Measurements from ENCODE around the gene NUP62.
A peak's percentile ranks its signal among the peaks of the same experiment; 100 is the strongest.
"Not testable (repeated sequence)": the region's sequence is repeated elsewhere in the genome, so short reads cannot be mapped to it uniquely, and the experiment has no call there.

Gene NUP62

DNA sequence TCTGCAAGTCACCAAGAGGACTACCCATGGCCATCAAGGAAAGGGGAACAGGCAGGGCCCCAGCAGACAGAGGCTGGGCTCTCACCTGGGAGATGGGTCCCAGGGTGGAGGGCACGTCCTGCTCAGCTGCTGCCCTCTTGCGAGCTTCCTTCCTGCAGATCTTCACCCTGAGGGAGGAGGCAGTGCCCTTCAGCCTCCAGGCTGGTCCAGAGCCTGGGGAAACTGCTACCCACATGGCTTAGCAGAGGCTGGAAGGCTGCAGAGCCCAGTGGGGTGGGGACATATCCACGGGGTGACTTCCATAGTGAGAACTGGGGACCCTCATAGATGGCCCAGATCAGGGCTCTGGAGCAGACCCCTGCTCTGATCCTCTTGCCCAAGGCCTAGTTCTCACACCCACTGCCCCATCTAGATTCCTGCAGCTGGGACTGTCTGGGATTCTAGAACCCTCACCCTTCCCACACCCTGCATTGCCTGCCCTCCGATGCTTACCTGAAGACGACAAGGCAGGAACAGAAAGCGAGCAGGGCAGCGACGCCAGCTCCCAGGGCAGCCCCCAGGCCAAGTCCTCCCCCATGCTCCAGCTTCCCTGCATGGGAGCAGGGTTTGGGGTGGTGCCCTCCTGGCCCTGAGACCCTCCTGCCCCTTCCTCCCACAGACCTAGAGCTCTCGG, 22.6 kb upstream of the NUP62 start:
- H3K9ac ChIP-seq (ENCODE audit: low read length), result no peak overlapping the region
- no peak overlapping the region for H3K4me3 ChIP-seq (ENCODE audit: low read depth in 1 of 2, low read length in 2 of 2)
- peaks cover 12% of the 10 kb centered on the region for H3K4me1 ChIP-seq (ENCODE audit: insufficient read depth, low read length)
- H3K9me3 ChIP-seq (ENCODE audit: low read length), result no peaks in the 10 kb centered on the region
- no peaks in the 10 kb centered on the region for H3K36me3 ChIP-seq (ENCODE audit: insufficient read depth, low read length)
- no peak overlapping the region for H3K27ac ChIP-seq (ENCODE audit: low read depth, low read length)
- peaks cover 2 to 19% of the 10 kb centered on the region in 2 donors for H3K27me3 ChIP-seq (ENCODE audit: control insufficient read depth in 1 of 2, insufficient read depth in 2 of 2, low read length in 2 of 2)

DNA sequence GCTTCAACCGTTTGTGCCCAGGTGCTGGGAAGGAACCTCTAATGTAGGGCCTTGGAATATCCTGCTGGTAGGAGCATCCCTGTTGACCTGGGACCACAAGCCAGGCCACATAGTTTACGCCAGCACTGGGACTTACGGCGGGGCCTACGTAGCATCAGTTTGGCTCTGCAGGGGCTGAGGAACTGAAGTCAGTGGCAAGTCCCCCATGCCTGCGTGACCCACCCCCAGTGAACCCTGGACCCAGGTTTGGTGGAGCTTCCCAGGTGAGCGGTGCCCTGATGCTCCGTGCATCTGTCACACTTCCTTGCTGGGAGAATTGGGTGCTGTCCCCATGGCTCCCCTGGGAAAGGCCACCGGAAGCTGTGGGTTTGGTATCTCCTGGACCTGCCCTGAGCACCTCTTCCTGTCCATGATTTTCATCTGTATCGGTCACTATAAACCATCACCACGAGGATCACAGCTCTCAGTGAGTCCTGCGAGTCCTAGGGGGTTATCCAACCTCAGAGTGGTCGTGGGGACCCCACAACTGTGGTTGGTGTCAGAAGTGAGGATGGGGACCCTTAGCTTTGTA, 21.7 kb upstream of the NUP62 start:
- no peaks in the 10 kb centered on the region for H3K36me3 ChIP-seq (ENCODE audit: insufficient read depth, low read length)
- H3K27ac ChIP-seq (ENCODE audit: low read depth, low read length), result no peak overlapping the region
- no peak overlapping the region for H3K9ac ChIP-seq (ENCODE audit: low read length)
- H3K9me3 ChIP-seq (ENCODE audit: low read length), result no peaks in the 10 kb centered on the region
- H3K4me1 ChIP-seq (ENCODE audit: insufficient read depth, low read length), result peaks cover 12% of the 10 kb centered on the region
- peaks cover 0 to 19% of the 10 kb centered on the region in 2 donors for H3K27me3 ChIP-seq (ENCODE audit: control insufficient read depth in 1 of 2, insufficient read depth in 2 of 2, low read length in 2 of 2)
- H3K4me3 ChIP-seq (ENCODE audit: low read depth in 1 of 2, low read length in 2 of 2), result no peak overlapping the region

DNA sequence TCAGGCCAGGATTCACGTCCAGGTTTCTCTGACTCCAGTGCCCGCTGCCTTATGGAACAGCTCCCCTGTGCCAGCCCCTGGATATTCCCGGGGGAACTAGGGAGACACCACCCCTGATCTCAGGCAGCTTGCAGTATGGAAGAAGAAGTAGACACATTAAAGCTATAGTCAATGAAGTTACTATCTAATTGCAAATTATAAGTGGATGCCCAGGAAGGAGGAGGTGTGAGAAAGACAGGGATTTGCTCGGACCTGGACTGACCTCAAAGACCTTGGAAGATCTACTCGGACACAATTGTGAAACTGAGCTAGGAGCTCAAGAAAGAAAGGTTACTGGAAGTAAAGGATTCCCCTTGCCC, 21.3 kb upstream of the NUP62 start:
- no peaks in the 10 kb centered on the region for H3K9me3 ChIP-seq (ENCODE audit: low read length)

DNA sequence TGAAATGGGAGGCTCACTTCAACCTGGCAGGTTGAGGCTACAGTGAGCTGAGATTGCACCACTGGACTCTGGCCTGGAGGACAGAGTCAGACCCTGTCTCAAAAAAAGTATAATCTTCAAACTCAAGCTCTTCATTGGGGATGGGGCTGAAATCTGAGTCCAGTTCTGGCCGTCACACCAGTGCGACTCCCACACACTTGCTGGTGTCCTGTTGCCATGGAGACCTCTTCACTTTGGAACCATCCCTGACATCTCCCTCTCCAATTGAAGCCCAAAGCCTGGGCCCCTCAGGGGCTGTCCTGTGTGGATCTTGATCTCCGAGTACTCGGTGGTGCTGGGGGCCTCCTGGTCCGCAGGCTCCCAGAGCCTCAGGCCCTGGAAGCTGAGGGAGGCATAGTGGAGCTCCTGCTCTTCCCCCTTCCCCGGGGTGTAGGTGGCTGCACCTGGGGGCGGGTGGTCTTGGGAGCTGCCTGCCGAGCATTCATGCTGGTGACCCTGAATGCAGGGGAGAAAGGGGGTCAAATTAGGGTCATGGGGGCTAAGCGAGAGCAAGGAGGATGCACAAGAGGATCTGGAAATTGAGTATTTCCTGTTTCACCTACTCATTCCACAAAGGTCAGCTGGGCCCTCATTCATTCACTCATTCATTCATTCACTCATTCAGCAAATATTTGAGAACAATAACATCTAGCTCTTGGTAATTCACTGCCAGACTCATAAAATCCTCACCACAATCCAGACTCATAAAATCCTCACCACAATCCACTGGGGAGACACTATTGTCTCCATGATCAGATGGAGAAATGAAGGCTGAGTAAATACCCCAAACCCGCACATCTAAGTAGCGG, 20.7 kb upstream of the NUP62 start:
- Histone ChIP-seq H3K36me3 (ENCODE audit: insufficient read depth, low read length) (no peaks in the 10 kb centered on the region), H3K4me1 (ENCODE audit: insufficient read depth, low read length) (peaks cover 9% of the 10 kb centered on the region), H3K27me3 (ENCODE audit: control insufficient read depth in 1 of 2, insufficient read depth in 2 of 2, low read length in 2 of 2) (peaks cover 0 to 19% of the 10 kb centered on the region in 2 donors), H3K27ac (ENCODE audit: low read depth, low read length) (no peak overlapping the region), H3K9ac (ENCODE audit: low read length) (no peak overlapping the region), H3K4me3 (ENCODE audit: low read depth in 1 of 2, low read length in 2 of 2) (no peak overlapping the region), H3K9me3 (ENCODE audit: low read length) (no peaks in the 10 kb centered on the region)

More for the DNA sequence above, 21.3 kb upstream of the NUP62 start:
- Histone ChIP-seq H3K9ac (ENCODE audit: low read length) (no peak overlapping the region), H3K4me1 (ENCODE audit: insufficient read depth, low read length) (peaks cover 12% of the 10 kb centered on the region), H3K27me3 (ENCODE audit: control insufficient read depth in 1 of 2, insufficient read depth in 2 of 2, low read length in 2 of 2) (peaks cover 0 to 19% of the 10 kb centered on the region in 2 donors), H3K4me3 (ENCODE audit: low read depth in 1 of 2, low read length in 2 of 2) (no peak overlapping the region), H3K36me3 (ENCODE audit: insufficient read depth, low read length) (no peaks in the 10 kb centered on the region), H3K27ac (ENCODE audit: low read depth, low read length) (no peak overlapping the region)

DNA sequence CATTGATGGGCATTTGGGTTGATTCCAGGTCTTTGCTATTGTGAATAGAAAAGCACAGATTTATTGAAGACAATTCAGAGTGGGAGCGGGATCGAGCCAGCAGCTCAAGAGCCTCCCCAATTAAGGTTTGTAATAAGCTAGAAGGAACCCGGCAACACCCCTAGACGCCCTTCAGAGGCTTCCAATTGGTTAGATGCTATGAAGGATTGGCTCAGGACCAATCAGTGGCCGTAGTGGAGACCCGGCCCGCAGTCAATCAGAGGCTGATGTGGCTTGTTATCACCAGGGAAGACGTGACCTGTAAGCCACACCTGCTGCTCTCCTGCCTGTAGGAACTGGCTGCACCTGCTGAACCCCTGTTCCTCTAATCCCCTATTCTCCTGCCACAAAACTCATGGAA, 17.1 kb upstream of the NUP62 start:
- H3K9me3 ChIP-seq (ENCODE audit: low read length), result no peaks in the 10 kb centered on the region
- H3K36me3 ChIP-seq (ENCODE audit: insufficient read depth, low read length), result no peaks in the 10 kb centered on the region
- H3K9ac ChIP-seq (ENCODE audit: low read length), result no peak overlapping the region
- peaks cover 0 to 8% of the 10 kb centered on the region in 2 donors for H3K27me3 ChIP-seq (ENCODE audit: control insufficient read depth in 1 of 2, insufficient read depth in 2 of 2, low read length in 2 of 2)
- no peak overlapping the region for H3K27ac ChIP-seq (ENCODE audit: low read depth, low read length)
- H3K4me1 ChIP-seq (ENCODE audit: insufficient read depth, low read length), result no peaks in the 10 kb centered on the region
- no peak overlapping the region for H3K4me3 ChIP-seq (ENCODE audit: low read depth in 1 of 2, low read length in 2 of 2)

DNA sequence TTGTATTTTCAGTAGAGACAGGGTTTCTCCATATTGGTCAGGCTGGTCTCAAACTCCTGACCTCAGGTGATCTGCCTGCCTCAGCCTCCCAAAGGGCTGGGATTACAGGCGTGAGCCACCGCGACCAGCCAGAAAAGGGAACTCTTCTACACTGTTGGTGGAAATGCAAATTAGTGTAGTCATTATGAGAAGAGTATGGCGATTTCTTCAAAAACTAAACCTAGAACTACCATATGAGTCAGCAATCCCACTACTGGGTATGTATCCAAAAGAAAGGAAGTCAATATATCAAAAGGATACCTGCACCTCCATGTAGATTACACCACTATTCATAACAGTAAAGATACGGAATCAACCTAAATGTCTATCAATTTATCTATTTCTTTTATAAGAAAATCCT, 15.3 kb upstream of the NUP62 start:
- not testable (repeated sequence) for H3K4me3 ChIP-seq (ENCODE audit: low read depth in 1 of 2, low read length in 2 of 2); H3K9ac ChIP-seq (ENCODE audit: low read length); H3K27ac ChIP-seq (ENCODE audit: low read depth, low read length); H3K9me3 ChIP-seq (ENCODE audit: low read length); H3K4me1 ChIP-seq (ENCODE audit: insufficient read depth, low read length); H3K27me3 ChIP-seq (ENCODE audit: control insufficient read depth in 1 of 2, insufficient read depth in 2 of 2, low read length in 2 of 2); H3K36me3 ChIP-seq (ENCODE audit: insufficient read depth, low read length)

DNA sequence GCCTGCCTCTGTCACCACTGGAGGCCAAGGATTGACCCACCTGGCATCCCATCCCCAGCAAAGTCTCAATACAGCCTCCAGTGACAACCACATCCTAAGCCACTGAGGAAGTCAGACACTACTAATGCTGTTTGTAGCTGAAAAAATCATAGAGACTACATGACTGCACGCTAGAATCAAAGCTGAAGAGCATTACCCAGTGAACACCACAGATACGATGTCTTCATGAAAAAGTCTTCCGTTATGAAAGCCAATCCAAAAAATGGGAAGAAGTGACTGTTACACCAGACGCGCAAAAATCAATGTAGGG, 11.1 kb upstream of the NUP62 start:
- peaks cover 0 to 9% of the 10 kb centered on the region in 2 donors for H3K27me3 ChIP-seq (ENCODE audit: control insufficient read depth in 1 of 2, insufficient read depth in 2 of 2, low read length in 2 of 2)
- H3K4me3 ChIP-seq (ENCODE audit: low read depth in 1 of 2, low read length in 2 of 2), result no peak overlapping the region
- peaks cover 5% of the 10 kb centered on the region for H3K4me1 ChIP-seq (ENCODE audit: insufficient read depth, low read length)
- no peaks in the 10 kb centered on the region for H3K9me3 ChIP-seq (ENCODE audit: low read length)
- H3K36me3 ChIP-seq (ENCODE audit: insufficient read depth, low read length), result no peaks in the 10 kb centered on the region
- H3K27ac ChIP-seq (ENCODE audit: low read depth, low read length), result no peak overlapping the region
- no peak overlapping the region for H3K9ac ChIP-seq (ENCODE audit: low read length)

DNA sequence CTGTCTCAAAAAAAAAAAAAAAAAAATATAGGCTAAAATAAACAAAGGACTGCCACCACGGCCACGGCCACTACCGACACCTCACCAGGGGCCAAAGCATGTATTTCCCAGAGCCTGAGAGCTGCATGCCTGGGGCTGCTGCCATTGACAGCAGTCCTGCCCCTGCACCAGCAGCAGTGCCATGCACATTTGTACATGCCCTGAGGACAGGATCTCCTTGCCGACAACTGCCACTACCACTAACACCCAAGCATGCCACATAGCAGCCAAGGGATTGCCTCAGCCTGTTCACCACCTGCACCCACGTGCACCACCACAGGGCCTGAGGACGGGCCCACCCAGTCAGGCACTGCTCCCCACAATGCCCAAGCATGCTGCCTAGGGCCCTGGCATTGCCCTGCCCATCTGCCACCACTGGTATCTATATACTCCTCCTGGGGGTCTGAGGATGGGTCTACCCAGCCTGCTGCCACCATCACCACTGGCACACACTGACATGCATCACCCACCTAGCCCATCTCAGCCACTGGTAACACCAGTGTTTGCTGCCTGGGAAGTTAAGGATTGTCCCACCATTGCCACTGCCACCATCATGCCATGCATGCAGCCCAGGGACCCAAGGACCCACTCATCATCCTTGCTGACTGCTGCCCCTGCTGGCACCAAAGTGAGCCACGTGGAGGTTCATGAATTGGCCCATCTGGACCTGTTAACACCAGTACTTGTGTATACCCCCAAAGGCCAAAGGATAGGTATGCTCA, 10.6 kb upstream of the NUP62 start:
- H3K4me1 ChIP-seq (ENCODE audit: insufficient read depth, low read length), result peaks cover 5% of the 10 kb centered on the region
- no peak overlapping the region for H3K4me3 ChIP-seq (ENCODE audit: low read depth in 1 of 2, low read length in 2 of 2)
- H3K27ac ChIP-seq (ENCODE audit: low read depth, low read length), result no peak overlapping the region
- no peaks in the 10 kb centered on the region for H3K36me3 ChIP-seq (ENCODE audit: insufficient read depth, low read length)
- no peak overlapping the region for H3K9ac ChIP-seq (ENCODE audit: low read length)
- no peaks in the 10 kb centered on the region for H3K9me3 ChIP-seq (ENCODE audit: low read length)
- H3K27me3 ChIP-seq (ENCODE audit: control insufficient read depth in 1 of 2, insufficient read depth in 2 of 2, low read length in 2 of 2), result peaks cover 0 to 9% of the 10 kb centered on the region in 2 donors

DNA sequence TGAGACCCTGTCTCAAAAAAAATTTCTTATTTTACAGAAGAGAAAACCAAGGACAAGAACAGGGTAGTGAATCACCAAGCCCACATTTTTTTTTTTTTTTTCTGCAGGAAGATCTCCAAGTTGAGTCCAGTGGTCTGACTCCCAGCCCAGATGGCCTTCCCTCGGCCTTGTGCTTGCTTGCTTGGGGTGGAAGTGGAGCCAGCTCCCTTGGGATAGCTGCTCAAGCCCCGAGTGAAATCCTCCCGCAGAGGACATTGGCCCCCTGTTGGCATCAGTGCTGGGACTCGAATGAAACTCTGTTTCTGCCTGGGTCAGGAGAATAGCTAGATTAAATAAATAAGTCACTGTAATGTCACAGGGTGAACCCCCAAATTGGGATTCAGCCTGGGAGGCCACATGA, 9.4 kb upstream of the NUP62 start:
- H3K27me3 ChIP-seq (ENCODE audit: control insufficient read depth in 1 of 2, insufficient read depth in 2 of 2, low read length in 2 of 2), result peaks cover 0 to 9% of the 10 kb centered on the region in 2 donors
- H3K36me3 ChIP-seq (ENCODE audit: insufficient read depth, low read length), result no peaks in the 10 kb centered on the region
- no peak overlapping the region for H3K27ac ChIP-seq (ENCODE audit: low read depth, low read length)
- H3K4me1 ChIP-seq (ENCODE audit: insufficient read depth, low read length), result peaks cover 5% of the 10 kb centered on the region
- H3K9me3 ChIP-seq (ENCODE audit: low read length), result no peaks in the 10 kb centered on the region
- no peak overlapping the region for H3K9ac ChIP-seq (ENCODE audit: low read length)
- no peak overlapping the region for H3K4me3 ChIP-seq (ENCODE audit: low read depth in 1 of 2, low read length in 2 of 2)

DNA sequence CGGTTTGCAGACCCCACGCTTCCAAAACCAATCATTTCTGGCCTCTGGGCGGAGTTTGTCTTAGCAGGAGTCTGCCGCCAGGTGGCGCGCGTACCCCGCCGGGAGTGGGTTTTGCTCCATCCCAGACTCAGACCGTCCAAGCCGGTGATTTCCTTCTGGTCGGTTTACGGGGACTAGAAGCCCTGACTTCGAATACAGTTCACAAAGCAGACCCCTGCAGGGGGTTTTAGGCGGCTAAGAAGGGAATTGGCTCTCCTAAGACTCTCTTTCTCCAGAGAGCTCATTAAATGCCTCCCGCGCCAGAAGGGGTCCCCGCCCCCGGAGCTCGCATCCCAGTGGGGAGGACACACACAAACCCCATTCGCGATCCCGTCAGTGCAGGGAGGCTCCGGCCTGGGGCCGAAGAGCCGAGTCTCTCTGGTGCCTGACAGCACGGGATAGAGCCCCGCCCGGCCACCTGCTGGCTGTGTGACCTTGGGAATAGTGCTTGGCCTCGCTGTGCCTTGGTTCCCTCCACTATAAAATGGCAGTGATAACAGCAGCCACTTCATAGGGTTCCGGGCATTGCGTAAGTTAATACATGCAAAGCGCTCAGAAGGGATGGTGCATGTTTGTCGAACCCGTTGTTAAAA, 8.6 kb upstream of the NUP62 start:
- Histone ChIP-seq H3K36me3 (ENCODE audit: insufficient read depth, low read length) (no peaks in the 10 kb centered on the region), H3K27ac (ENCODE audit: low read depth, low read length) (no peak overlapping the region), H3K27me3 (ENCODE audit: control insufficient read depth in 1 of 2, insufficient read depth in 2 of 2, low read length in 2 of 2) (peaks cover 0 to 9% of the 10 kb centered on the region in 2 donors), H3K4me1 (ENCODE audit: insufficient read depth, low read length) (peaks cover 5% of the 10 kb centered on the region), H3K9ac (ENCODE audit: low read length) (no peak overlapping the region), H3K4me3 (ENCODE audit: low read depth in 1 of 2, low read length in 2 of 2) (peak overlapping the region; percentile 32 to 43), H3K9me3 (ENCODE audit: low read length) (no peaks in the 10 kb centered on the region)

DNA sequence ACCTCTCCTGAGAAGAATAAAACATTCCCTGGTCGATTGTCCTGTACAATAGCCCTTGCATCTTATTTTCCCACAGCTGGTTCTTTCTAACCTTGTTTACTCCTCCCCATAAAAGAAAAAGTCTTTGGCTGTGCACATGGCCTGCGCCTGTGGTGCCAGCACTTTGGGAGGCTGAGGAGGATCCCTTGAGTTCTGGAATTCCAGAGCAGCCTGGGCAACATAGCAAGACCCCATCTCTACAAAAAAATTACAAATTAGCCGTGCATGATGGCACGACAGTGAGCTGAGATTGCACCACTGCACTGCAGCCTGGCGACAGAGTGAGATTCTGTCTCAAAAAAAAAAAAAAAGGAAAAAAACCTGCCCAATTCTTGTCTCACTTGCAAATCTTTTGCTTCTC, 7.2 kb upstream of the NUP62 start:
- no peaks in the 10 kb centered on the region for H3K36me3 ChIP-seq (ENCODE audit: insufficient read depth, low read length)
- H3K27ac ChIP-seq (ENCODE audit: low read depth, low read length), result no peak overlapping the region
- H3K9ac ChIP-seq (ENCODE audit: low read length), result no peak overlapping the region
- no peaks in the 10 kb centered on the region for H3K9me3 ChIP-seq (ENCODE audit: low read length)
- H3K27me3 ChIP-seq (ENCODE audit: control insufficient read depth in 1 of 2, insufficient read depth in 2 of 2, low read length in 2 of 2), result peaks cover 0 to 9% of the 10 kb centered on the region in 2 donors
- peaks cover 5% of the 10 kb centered on the region for H3K4me1 ChIP-seq (ENCODE audit: insufficient read depth, low read length)
- H3K4me3 ChIP-seq (ENCODE audit: low read depth in 1 of 2, low read length in 2 of 2), result no peak overlapping the region
